H1 (cell line): ENCODE measurements around the gene NEO1. TPM values are rescaled to one million over a fixed set of nuclear protein-coding genes. Genes with fewer than 3 reads are reported as not detected.

Source experiments
- CTCF ChIA-PET: fragments of 300-600 bp; sonication (Branson Sonifier 250); formaldehyde crosslinking; loops from one replicate; lab custom pipeline; 2021; ENCODE audit not compliant: partially characterized antibody; lab: Charles Lee
- POLR2A ChIA-PET: fragments of 300-600 bp; sonication (Branson Sonifier 250); formaldehyde crosslinking; loops from one replicate; lab custom pipeline; 2021; ENCODE audit warnings: inconsistent platforms; ENCODE audit not compliant: partially characterized antibody; lab: Charles Lee
- DNase-seq, 2 experiments: peaks; one replicate each; pipeline versions ENCODE4 v3.0.0 to v3.0.0-alpha.2; 2010 to 2022; ENCODE audit warnings: low spot score in 2 of 2, low read depth in 1 of 2, mixed read lengths in 1 of 2
- FAIRE-seq: peaks from 2 replicates; lab custom pipeline; 2011; peaks lifted over from hg19 to GRCh38; lab: Jason Lieb, UNC
- H2AFZ ChIP-seq: 2 replicates; pipeline ENCODE4 v1.8.1; 2012; ENCODE audit warnings: low read length, inconsistent platforms
- H2AK5ac ChIP-seq: 2 replicates; pipeline ENCODE4 v1.6.1; 2013; ENCODE audit warnings: low read depth, low read length
- H2BK120ac ChIP-seq: replicated peaks from 2 replicates; pipeline ENCODE3; 2013; ENCODE audit warnings: low read depth, low read length, inconsistent platforms
- H2BK12ac ChIP-seq: 2 replicates; pipeline ENCODE4 v1.6.1; 2013; ENCODE audit warnings: low read depth, low read length
- H2BK15ac ChIP-seq: 2 replicates; pipeline ENCODE4 v1.6.1; 2013; ENCODE audit warnings: low read length
- H2BK20ac ChIP-seq: 2 replicates; pipeline ENCODE4 v1.6.1; 2013; ENCODE audit warnings: low read length
- H2BK5ac ChIP-seq: 2 replicates; pipeline ENCODE4 v1.6.1; 2013; ENCODE audit warnings: low read depth, low read length
- H3K14ac ChIP-seq: 2 replicates; pipeline ENCODE4 v1.6.1; 2013; ENCODE audit warnings: inconsistent platforms; ENCODE audit not compliant: insufficient read length
- H3K18ac ChIP-seq: 2 replicates; pipeline ENCODE4 v1.6.1; 2013; ENCODE audit warnings: low read length; ENCODE audit errors: extremely low read depth
- H3K23ac ChIP-seq: 2 replicates; pipeline ENCODE4 v1.6.1; 2013; ENCODE audit warnings: inconsistent platforms; ENCODE audit not compliant: insufficient read length
- H3K23me2 ChIP-seq: 2 replicates; pipeline ENCODE4 v1.6.1; 2013; ENCODE audit warnings: low read depth, low read length
- H3K27ac ChIP-seq: 2 replicates; pipeline ENCODE4 v1.6.1; 2011; ENCODE audit warnings: low read depth, low read length, inconsistent platforms
- H3K27me3 ChIP-seq, 4 experiments: replicated peaks in 1 of 4; 1 replicate in 1 of 4; 2 replicates in 3 of 4; pipeline versions ENCODE4 v1.6.1 to v1.8.1; 2011 to 2013; ENCODE audit warnings: low read length in 3 of 4, mild to moderate bottlenecking in 3 of 4, inconsistent platforms in 2 of 4, mixed read lengths in 2 of 4, moderate library complexity in 1 of 4; ENCODE audit not compliant: control insufficient read depth in 3 of 4, insufficient read depth in 3 of 4; ENCODE audit errors: extremely low read depth in 1 of 4
- H3K36me3 ChIP-seq, 4 experiments: 2 replicates each; pipeline versions ENCODE4 v1.6.1 to v1.8.1; 2011 to 2013; ENCODE audit warnings: mild to moderate bottlenecking in 4 of 4, low read length in 3 of 4, moderate library complexity in 2 of 4, control low read depth in 1 of 4, inconsistent platforms in 1 of 4; ENCODE audit not compliant: insufficient read depth in 4 of 4, control insufficient read depth in 2 of 4
- H3K4ac ChIP-seq: replicated peaks from 2 replicates; pipeline ENCODE3; 2013; ENCODE audit warnings: low read length, low read depth, mixed read lengths, inconsistent platforms; ENCODE audit not compliant: insufficient read length
- H3K4me1 ChIP-seq, 4 experiments: replicated peaks in 1 of 4; 1 replicate in 1 of 4; 2 replicates in 3 of 4; pipeline versions ENCODE4 v1.6.1 to v1.8.1; 2011 to 2013; ENCODE audit warnings: low read length in 3 of 4, inconsistent platforms in 2 of 4, mixed read lengths in 1 of 4; ENCODE audit not compliant: insufficient read depth in 4 of 4, control insufficient read depth in 3 of 4
- H3K4me2 ChIP-seq, 2 experiments: 2 replicates each; pipeline versions ENCODE4 v1.6.1 to v1.8.1; 2011 to 2013; ENCODE audit warnings: low read depth in 2 of 2, low read length in 2 of 2, control low read depth in 1 of 2, inconsistent platforms in 1 of 2, mild to moderate bottlenecking in 1 of 2; ENCODE audit not compliant: insufficient read depth in 1 of 2
- H3K4me3 ChIP-seq, 4 experiments: fragments of 200-600, 300-600 bp in 1 of 4; sonication (generic), shearing (Covaris generic), sonication (Bioruptor Twin) in 1 of 4; 2 replicates each; pipeline versions ENCODE4 v1.5.1 to v1.8.1; 2011 to 2016; ENCODE audit warnings: low read length in 4 of 4, low read depth in 3 of 4, control low read depth in 2 of 4, inconsistent platforms in 2 of 4, mild to moderate bottlenecking in 2 of 4, mixed read lengths in 1 of 4, moderate library complexity in 1 of 4; ENCODE audit not compliant: insufficient read depth in 2 of 4; ENCODE audit errors: extremely low read depth in 1 of 4
- H3K56ac ChIP-seq: replicated peaks from 2 replicates; pipeline ENCODE3; 2013; ENCODE audit warnings: low read depth, mild to moderate bottlenecking, mixed read lengths, low read length, inconsistent platforms; ENCODE audit not compliant: insufficient read length
- H3K79me1 ChIP-seq: 2 replicates; pipeline ENCODE4 v1.6.1; 2013; ENCODE audit warnings: low read depth, low read length, control low read depth
- H3K79me2 ChIP-seq, 2 experiments: 2 replicates each; pipeline versions ENCODE4 v1.6.1 to v1.8.1; 2012 to 2013; ENCODE audit warnings: low read length in 2 of 2, mild to moderate bottlenecking in 2 of 2, inconsistent platforms in 1 of 2; ENCODE audit not compliant: insufficient read depth in 2 of 2, control insufficient read depth in 1 of 2
- H3K9ac ChIP-seq, 4 experiments: replicated peaks in 1 of 4; 1 replicate in 1 of 4; 2 replicates in 3 of 4; pipeline versions ENCODE4 v1.6.1 to v1.8.1; 2011 to 2013; ENCODE audit warnings: low read depth in 3 of 4, low read length in 3 of 4, control low read depth in 2 of 4, mild to moderate bottlenecking in 2 of 4, moderate library complexity in 2 of 4, inconsistent platforms in 1 of 4; ENCODE audit errors: extremely low read depth in 1 of 4
- H3K9me3 ChIP-seq, 2 experiments: 2 replicates each; pipeline versions ENCODE4 v1.6.1 to v1.8.1; 2012 to 2013; ENCODE audit warnings: mild to moderate bottlenecking in 2 of 2, moderate library complexity in 2 of 2, control low read depth in 1 of 2, inconsistent platforms in 1 of 2, low read depth in 1 of 2, low read length in 1 of 2, mixed read lengths in 1 of 2; ENCODE audit not compliant: insufficient read depth in 2 of 2
- H4K20me1 ChIP-seq, 2 experiments: replicated peaks in 1 of 2; 2 replicates each; pipeline versions ENCODE3 to v1.8.1; 2011 to 2013; ENCODE audit warnings: inconsistent platforms in 2 of 2, low read length in 2 of 2, mild to moderate bottlenecking in 1 of 2; ENCODE audit not compliant: insufficient read depth in 2 of 2, control insufficient read depth in 1 of 2
- H4K5ac ChIP-seq: 2 replicates; pipeline ENCODE4 v1.6.1; 2013; ENCODE audit warnings: low read length, low read depth, mixed read lengths, inconsistent platforms; ENCODE audit not compliant: insufficient read length
- H4K8ac ChIP-seq: 2 replicates; pipeline ENCODE4 v1.8.0; 2013; ENCODE audit warnings: mild to moderate bottlenecking, moderate library complexity, low read length, inconsistent platforms; ENCODE audit not compliant: insufficient read depth; ENCODE audit errors: extremely low read depth
- H4K91ac ChIP-seq: replicated peaks from 2 replicates; pipeline ENCODE3; 2013; ENCODE audit warnings: low read length, mixed read lengths, inconsistent platforms; ENCODE audit not compliant: insufficient read length
- CBX5 ChIP-seq: fragments of 300-800, 300-1000 bp; sonication (generic); IDR thresholded peaks from 2 replicates; pipeline ENCODE4 v1.7.1; 2016; ENCODE audit warnings: antibody characterized with exemption, low read length, low read depth
- CHD1 ChIP-seq: IDR thresholded peaks from 2 replicates; pipeline ENCODE4 v1.6.1; 2012; ENCODE audit warnings: low read depth, low read length, improper control_type of control experiment
- CREB1 ChIP-seq: IDR thresholded peaks from 2 replicates; pipeline ENCODE4 v1.6.1; 2012; ENCODE audit warnings: inconsistent platforms
- CTBP2 ChIP-seq: IDR thresholded peaks from 2 replicates; pipeline ENCODE4 v1.7.0; 2011; ENCODE audit warnings: borderline replicate concordance, mild to moderate bottlenecking, moderate library complexity, mixed read lengths, low read length; ENCODE audit not compliant: insufficient read depth, insufficient read length
- KDM5A ChIP-seq: fragments of 200-600 bp; IDR thresholded peaks from 2 replicates; pipeline ENCODE4 v1.7.1; 2012; ENCODE audit warnings: mild to moderate bottlenecking, low read length, inconsistent platforms, mixed read lengths
- NRF1 ChIP-seq: IDR thresholded peaks from 2 replicates; pipeline ENCODE4 v1.6.1; 2011; ENCODE audit warnings: mild to moderate bottlenecking, low read depth, low read length, improper control_type of control experiment
- PHF8 ChIP-seq: fragments of 200-600 bp; sonication (generic); conservative IDR thresholded peaks from 2 replicates; pipeline ENCODE4 v1.7.1; 2012; ENCODE audit warnings: low read depth, mild to moderate bottlenecking, inconsistent platforms, low read length, moderate library complexity
- POLR2AphosphoS5 ChIP-seq: IDR thresholded peaks from 2 replicates; pipeline ENCODE4 v1.6.1; 2011; ENCODE audit warnings: low read depth, low read length
- POU5F1 ChIP-seq: IDR thresholded peaks from 2 replicates; pipeline ENCODE4 v1.6.1; 2011; ENCODE audit warnings: low read depth, mild to moderate bottlenecking, low read length, moderate library complexity
- RAD21 ChIP-seq, 2 experiments: IDR thresholded peaks in 1 of 2; conservative IDR thresholded peaks in 1 of 2; 2 replicates each; pipeline ENCODE4 v1.6.1; 2011; ENCODE audit warnings: low read depth in 2 of 2, low read length in 2 of 2, improper control_type of control experiment in 1 of 2, inconsistent platforms in 1 of 2, mild to moderate bottlenecking in 1 of 2, moderate library complexity in 1 of 2
- SIX5 ChIP-seq: IDR thresholded peaks from 2 replicates; pipeline ENCODE4 v1.6.1; 2011; ENCODE audit warnings: mild to moderate bottlenecking, low read depth, low read length
- TCF12 ChIP-seq: IDR thresholded peaks from 2 replicates; pipeline ENCODE4 v1.6.1; 2011; ENCODE audit warnings: low read depth, mild to moderate bottlenecking, low read length
- WGBS, 2 experiments: shearing (Covaris generic) in 1 of 2; methylation state at CpG; one replicate each; pipeline versions ENCODE4 v1.1.6 to v1.1.7; 2013 to 2015; ENCODE audit warnings: low lambda C conversion rate in 2 of 2, mixed read lengths in 2 of 2, inconsistent platforms in 1 of 2, low coverage in 1 of 2, missing lambda C conversion rate in 1 of 2; ENCODE audit not compliant: insufficient replicate concordance in 2 of 2, insufficient coverage in 1 of 2, insufficient read length in 1 of 2; ENCODE audit errors: extremely low coverage in 1 of 2, missing lambda C conversion rate in 1 of 2; 5-methylcytosine and 5-hydroxymethylcytosine counted together
- polyA plus RNA-seq, 7 experiments: library from polyadenylated mRNA; depleted of rRNA in 3 of 7; stranded (reverse) in 5 of 7; unstranded in 2 of 7; fragments of >200 nt in 5 of 7; fragments of 200-250 nt in 2 of 7; gene quantifications; 1 replicate in 5 of 7; 2 replicates in 1 of 7; 4 replicates in 1 of 7; pipeline versions ENCODE4 v1.2.1 to v1.2.3, GENCODE V29; 2011 to 2013; ENCODE audit warnings: missing spikeins in 2 of 7, mixed read lengths in 2 of 7
- total RNA-seq: library from RNA; stranded (reverse); fragmentation: NEBNext Ultra II Directional; extraction: Animal tissue kit (Norgen Biotek cat#: 25700); gene quantifications from 2 replicates; pipeline ENCODE4 v1.2.1, GENCODE V29; 2021

The NEO1 gene
- total and polyA plus RNA-seq, 2 of the 8 experiments (the other 6 are each of a cell fraction or from before 2014, with no cell fraction given), result 36.0 to 51.0 TPM

- H3K4me2 ChIP-seq, result no peak overlapping the region
- WGBS, 2 experiments, result 91% methylated on average over 5 of the region's 5 CpGs; no CpG with 5 or more reads in 1 of the 2 experiments
- H3K9ac ChIP-seq, result no peak overlapping the region
- H4K8ac ChIP-seq, result no peak overlapping the region
- H3K36me3 ChIP-seq, result peaks cover 2 to 17% (median 8%) of the 10 kb centered on the region in 4 experiments; a peak in 7 of 8 replicates
- H2BK5ac ChIP-seq, result no peak overlapping the region
- no peak overlapping the region for H2AK5ac ChIP-seq
- no peak overlapping the region for H4K91ac ChIP-seq
- ChIA-PET POLR2A (interaction anchor here (1.1 kb wide), 1 partner anchor 24 kb away, joined by 4 read pairs; no protein-coding TSS in a partner anchor), CTCF (interaction anchor here (0.8 to 5.6 kb wide), 27 partner anchors 10 to 536 kb away, joined by 3 to 53 read pairs (median 5); no protein-coding TSS in a partner anchor)
- H3K18ac ChIP-seq, result no peak overlapping the region
- no peak overlapping the region for H2BK15ac ChIP-seq
- TF ChIP-seq KDM5A (no peak), CTBP2 (no peak), TCF12 (no peak), CREB1 (no peak), POU5F1 (no peak), PHF8 (no peak), CHD1 (no peak), POLR2AphosphoS5 (no peak), CBX5 (no peak), SIX5 (no peak), RAD21 (IDR thresholded peaks at IDR 0.05 in 1 of 2, conservative IDR thresholded peaks at IDR 0.05 in 1 of 2; ENCODE audit: low read depth in 2 of 2, low read length in 2 of 2) (no peak), NRF1 (no peak)
- no peak overlapping the region for H3K23ac ChIP-seq
- H3K79me2 ChIP-seq, result no peaks in the 10 kb centered on the region
- no peak overlapping the region for H3K4me3 ChIP-seq
- no peaks in the 10 kb centered on the region for H3K27me3 ChIP-seq
- no peaks in the 10 kb centered on the region for H3K9me3 ChIP-seq
- no peak overlapping the region for H4K5ac ChIP-seq
- no peak overlapping the region for H2BK120ac ChIP-seq
- H3K4me1 ChIP-seq, result no peaks in the 10 kb centered on the region
- no peak for FAIRE-seq
- no peak overlapping the region for H3K14ac ChIP-seq
- no peak overlapping the region for H3K27ac ChIP-seq
- no peak overlapping the region for H3K56ac ChIP-seq
- H3K23me2 ChIP-seq, result no peaks in the 10 kb centered on the region
- H3K79me1 ChIP-seq, result no peaks in the 10 kb centered on the region
- H2BK20ac ChIP-seq, result no peak overlapping the region
- H4K20me1 ChIP-seq, result no peaks in the 10 kb centered on the region
- H2BK12ac ChIP-seq, result no peak overlapping the region
- no peak for DNase-seq
- no peak overlapping the region for H3K4ac ChIP-seq
- no peak overlapping the region for H2AFZ ChIP-seq
These were observed 212.6 kb downstream of the NEO1 start for GRCh38 chr15:73264881-73265280.
